SK-N-SH treated with all-trans-retinoic acid at 6 μM for 48 hours (cell line): ENCODE results near the gene SLC35F3.
"Not testable (repeated sequence)": the region's sequence is repeated elsewhere in the genome, so short reads cannot be mapped to it uniquely, and the experiment has no call there.

Source experiments
- GLIS3 ChIP-seq: fragments of 250-450 bp; sonication (Bioruptor Pico); IDR thresholded peaks from 2 replicates; pipeline ENCODE4 v1.5.0; 2020; ENCODE audit warnings: mild to moderate bottlenecking, moderate library complexity
- OSR1 ChIP-seq: fragments of 250-450 bp; sonication (Bioruptor Pico); IDR thresholded peaks from 2 replicates; pipeline ENCODE4 v1.8.0; 2022; ENCODE audit warnings: moderate library complexity, mild to moderate bottlenecking, inconsistent platforms
- RARB ChIP-seq: fragments of 250-450 bp; sonication (Bioruptor Pico); IDR thresholded peaks from 2 replicates; pipeline ENCODE4 v1.8.0; 2021; ENCODE audit warnings: mild to moderate bottlenecking, moderate library complexity
- TCF4 ChIP-seq: fragments of 250-450 bp; sonication (Bioruptor Pico); IDR thresholded peaks from 2 replicates; pipeline ENCODE4 v1.8.0; 2021; ENCODE audit warnings: mild to moderate bottlenecking, moderate library complexity, borderline replicate concordance
- TOX ChIP-seq: fragments of 250-450 bp; sonication (Bioruptor Pico); IDR thresholded peaks from 2 replicates; pipeline ENCODE4 v1.8.0; 2021; ENCODE audit warnings: mild to moderate bottlenecking, moderate library complexity, borderline replicate concordance
- ZFP3 ChIP-seq: fragments of 250-450 bp; sonication (Bioruptor Pico); IDR thresholded peaks from 2 replicates; pipeline ENCODE4 v1.5.0; 2020; ENCODE audit warnings: mild to moderate bottlenecking, moderate library complexity
- TF ChIP-seq, protein P1 (sequence below): fragments of 250-450 bp; sonication (Bioruptor Pico); IDR thresholded peaks from 2 replicates; pipeline ENCODE4 v1.8.0; 2020; ENCODE audit warnings: mild to moderate bottlenecking, moderate library complexity, borderline replicate concordance

DNA sequence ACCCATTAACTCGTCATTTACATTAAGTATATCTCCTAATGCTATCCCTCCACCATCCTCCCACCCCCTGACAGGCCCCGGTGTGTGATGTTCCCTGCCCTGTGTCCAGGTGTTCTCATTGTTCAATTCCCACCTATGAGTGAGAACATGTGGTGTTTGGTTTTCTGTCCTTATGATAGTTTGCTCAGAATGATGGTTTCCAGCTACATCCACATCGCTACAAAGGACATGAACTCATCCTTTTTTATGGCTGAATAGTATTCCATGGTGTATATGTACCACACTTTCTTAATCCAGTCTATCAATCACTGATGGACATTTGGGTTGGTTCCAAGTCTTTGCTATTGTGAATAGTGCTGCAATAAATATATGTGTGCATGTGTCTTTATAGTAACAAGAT, 217.2 kb downstream of the SLC35F3 start:
- TF ChIP-seq TCF4 (CRISPR knock-in tag); RARB (CRISPR knock-in tag); OSR1 (CRISPR knock-in tag); TOX; GLIS3 (CRISPR knock-in tag); ZFP3 (CRISPR knock-in tag): not testable (repeated sequence)
- TF ChIP-seq, protein P1, sequence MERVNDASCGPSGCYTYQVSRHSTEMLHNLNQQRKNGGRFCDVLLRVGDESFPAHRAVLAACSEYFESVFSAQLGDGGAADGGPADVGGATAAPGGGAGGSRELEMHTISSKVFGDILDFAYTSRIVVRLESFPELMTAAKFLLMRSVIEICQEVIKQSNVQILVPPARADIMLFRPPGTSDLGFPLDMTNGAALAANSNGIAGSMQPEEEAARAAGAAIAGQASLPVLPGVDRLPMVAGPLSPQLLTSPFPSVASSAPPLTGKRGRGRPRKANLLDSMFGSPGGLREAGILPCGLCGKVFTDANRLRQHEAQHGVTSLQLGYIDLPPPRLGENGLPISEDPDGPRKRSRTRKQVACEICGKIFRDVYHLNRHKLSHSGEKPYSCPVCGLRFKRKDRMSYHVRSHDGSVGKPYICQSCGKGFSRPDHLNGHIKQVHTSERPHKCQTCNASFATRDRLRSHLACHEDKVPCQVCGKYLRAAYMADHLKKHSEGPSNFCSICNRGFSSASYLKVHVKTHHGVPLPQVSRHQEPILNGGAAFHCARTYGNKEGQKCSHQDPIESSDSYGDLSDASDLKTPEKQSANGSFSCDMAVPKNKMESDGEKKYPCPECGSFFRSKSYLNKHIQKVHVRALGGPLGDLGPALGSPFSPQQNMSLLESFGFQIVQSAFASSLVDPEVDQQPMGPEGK (CRISPR knock-in tag) = not testable (repeated sequence)
